Vagina (tissue), 2 donors: ENCODE data around the gene DYRK1B. TPM values are rescaled to one million over a fixed set of nuclear protein-coding genes. Genes with fewer than 3 reads are reported as not detected.
A peak's percentile ranks its signal among the peaks of the same experiment; 100 is the strongest.

ENCODE experiments used
- DNase-seq, 2 donors: peaks; one replicate each; pipeline ENCODE4 v3.0.0-alpha.2; 2017; ENCODE audit errors: extremely low spot score in 2 of 2
- H3K27ac ChIP-seq: fragments of 200-600 bp; sonication (generic); one replicate; pipeline ENCODE4 v1.5.1; 2019
- H3K27me3 ChIP-seq: fragments of 200-600 bp; sonication (generic); one replicate; pipeline ENCODE4 v1.5.1; 2019
- H3K36me3 ChIP-seq, 2 donors: fragments of 200-600 bp; sonication (generic); one replicate each; pipeline ENCODE4 v1.5.1; 2017 to 2019
- H3K4me1 ChIP-seq: fragments of 200-600 bp; sonication (generic); one replicate; pipeline ENCODE4 v1.5.1; 2019
- H3K4me3 ChIP-seq, 2 donors: fragments of 200-600 bp; sonication (generic); 1 replicate in 1 of 2; 2 replicates in 1 of 2; pipeline ENCODE4 v1.5.1; 2016 to 2019
- H3K9me3 ChIP-seq: fragments of 200-600 bp; sonication (generic); one replicate; pipeline ENCODE4 v1.5.1; 2019
- CTCF ChIP-seq, 3 experiments: fragments of 450-650 bp in 2 of 3; fragments of 200-600 bp in 1 of 3; sonication (generic) in 1 of 3; IDR thresholded peaks; one replicate each; pipeline ENCODE4 v1.5.1; 2017 to 2019; ENCODE audit warnings: antibody characterized with exemption in 3 of 3, mild to moderate bottlenecking in 2 of 3, moderate library complexity in 2 of 3
- POLR2A ChIP-seq, 2 donors: fragments of 450-650 bp; IDR thresholded peaks; one replicate each; pipeline ENCODE4 v1.6.1; 2017; ENCODE audit warnings: antibody characterized with exemption in 2 of 2, mild to moderate bottlenecking in 2 of 2, moderate library complexity in 2 of 2
- POLR2AphosphoS5 ChIP-seq, 2 donors: sonication (generic); formaldehyde crosslinking; IDR thresholded peaks; one replicate each; pipeline ENCODE4 v1.9.0; 2017; ENCODE audit warnings: antibody characterized with exemption in 2 of 2, mild to moderate bottlenecking in 2 of 2, low read depth in 1 of 2; ENCODE audit not compliant: insufficient read depth in 1 of 2
- intact Hi-C: fragments of 100-400 bp; cut with DNase I; formaldehyde crosslinking; loops from one replicate; pipeline ENCODE4 v1.15.1; 2023
- total RNA-seq: library from RNA; depleted of rRNA; stranded (reverse); fragments of >200 nt; gene quantifications from one replicate; pipeline ENCODE4 v1.2.3, GENCODE V29; 2016

The DYRK1B gene
- total RNA-seq, 1 donor from 2014 or later, result 5.6 TPM

- no peaks in the 10 kb centered on the region for H3K27me3 ChIP-seq
- peak overlapping the region; percentile 92 to 95 for H3K4me3 ChIP-seq
- no peak for TF ChIP-seq POLR2A (IDR thresholded peaks at IDR 0.05)
- no peak for TF ChIP-seq CTCF (IDR thresholded peaks at IDR 0.05)
- TF ChIP-seq POLR2AphosphoS5 (IDR thresholded peaks at IDR 0.05; ENCODE audit: insufficient read depth in 1 of 2, low read depth in 1 of 2), result no peak
- peak overlapping the region; percentile 90 for H3K27ac ChIP-seq
- peaks cover 0 to 55% of the 10 kb centered on the region in 2 donors for H3K36me3 ChIP-seq
- DNase-seq, result no peak
- no peaks in the 10 kb centered on the region for H3K9me3 ChIP-seq
- intact Hi-C loops, result no loop called here
- H3K4me1 ChIP-seq, result peaks cover 28% of the 10 kb centered on the region
Measured at GRCh38 chr19:39833160-39833463, 850 bp downstream of the DYRK1B start.

GRCh38 chr19:39832341-39833083 lies 1.4 kb downstream of the DYRK1B start:
- TF ChIP-seq POLR2A (IDR thresholded peaks at IDR 0.05), result no peak
- TF ChIP-seq POLR2AphosphoS5 (IDR thresholded peaks at IDR 0.05; ENCODE audit: insufficient read depth in 1 of 2, low read depth in 1 of 2), result no peak
- TF ChIP-seq CTCF (IDR thresholded peaks at IDR 0.05), result no peak
- peak overlapping the region; percentile 92 to 95 for H3K4me3 ChIP-seq

GRCh38 chr19:39831679-39832078 lies 2.3 kb downstream of the DYRK1B start:
- H3K4me1 ChIP-seq, result peaks cover 28% of the 10 kb centered on the region
- DNase-seq, result no peak
- H3K27me3 ChIP-seq, result no peaks in the 10 kb centered on the region
- H3K36me3 ChIP-seq, result peaks cover 0 to 55% of the 10 kb centered on the region in 2 donors
- H3K4me3 ChIP-seq, result no peak overlapping the region
- H3K27ac ChIP-seq, result no peak overlapping the region
- TF ChIP-seq CTCF (IDR thresholded peaks at IDR 0.05), result no peak
- no peak for TF ChIP-seq POLR2AphosphoS5 (IDR thresholded peaks at IDR 0.05; ENCODE audit: insufficient read depth in 1 of 2, low read depth in 1 of 2)
- no peak for TF ChIP-seq POLR2A (IDR thresholded peaks at IDR 0.05)
- intact Hi-C loops, result no loop called here
- H3K9me3 ChIP-seq, result no peaks in the 10 kb centered on the region

More at GRCh38 chr19:39832341-39833083, 1.4 kb downstream of the DYRK1B start:
- peaks cover 0 to 55% of the 10 kb centered on the region in 2 donors for H3K36me3 ChIP-seq
- intact Hi-C loops, result no loop called here
- DNase-seq, result no peak
- peak overlapping the region; percentile 90 for H3K27ac ChIP-seq
- H3K9me3 ChIP-seq, result no peaks in the 10 kb centered on the region
- peaks cover 28% of the 10 kb centered on the region for H3K4me1 ChIP-seq
- no peaks in the 10 kb centered on the region for H3K27me3 ChIP-seq

GRCh38 chr19:39830847-39831246 lies 3.1 kb downstream of the DYRK1B start:
- Histone ChIP-seq H3K27me3 (no peaks in the 10 kb centered on the region), H3K4me1 (peaks cover 28% of the 10 kb centered on the region), H3K9me3 (no peaks in the 10 kb centered on the region), H3K27ac (no peak overlapping the region), H3K36me3 (peaks cover 0 to 55% of the 10 kb centered on the region in 2 donors), H3K4me3 (no peak overlapping the region)
- no peak for DNase-seq
- intact Hi-C loops, result no loop called here
- no peak for TF ChIP-seq POLR2AphosphoS5 (IDR thresholded peaks at IDR 0.05; ENCODE audit: insufficient read depth in 1 of 2, low read depth in 1 of 2)
- no peak for TF ChIP-seq POLR2A (IDR thresholded peaks at IDR 0.05)
- no peak for TF ChIP-seq CTCF (IDR thresholded peaks at IDR 0.05)

GRCh38 chr19:39830406-39830805 lies 3.6 kb downstream of the DYRK1B start:
- Histone ChIP-seq H3K36me3 (peaks cover 0 to 55% of the 10 kb centered on the region in 2 donors), H3K27me3 (no peaks in the 10 kb centered on the region), H3K27ac (no peak overlapping the region), H3K4me3 (no peak overlapping the region), H3K4me1 (peaks cover 30% of the 10 kb centered on the region), H3K9me3 (no peaks in the 10 kb centered on the region)
- TF ChIP-seq POLR2A (IDR thresholded peaks at IDR 0.05) (no peak), CTCF (IDR thresholded peaks at IDR 0.05) (no peak), POLR2AphosphoS5 (IDR thresholded peaks at IDR 0.05; ENCODE audit: insufficient read depth in 1 of 2, low read depth in 1 of 2) (no peak)
- no peak for DNase-seq
- intact Hi-C loops, result no loop called here
